Measurements from ENCODE around the gene INO80E.
"Not testable (repeated sequence)": the region's sequence is repeated elsewhere in the genome, so short reads cannot be mapped to it uniquely, and the experiment has no call there.

- TF ChIP-seq CTCF (IDR thresholded peaks at IDR 0.05); SIN3A (IDR thresholded peaks at IDR 0.05; ENCODE audit: borderline replicate concordance, insufficient read depth, low read depth, low read length); REST (IDR thresholded peaks at IDR 0.05; ENCODE audit: insufficient read depth in 1 of 2, low read depth in 2 of 2, low read length in 1 of 2); POLR2AphosphoS5 (IDR thresholded peaks at IDR 0.05; ENCODE audit: low read depth, low read length); TCF7L2 (IDR thresholded peaks at IDR 0.05; ENCODE audit: low read depth, low read length): not testable (repeated sequence)
These were observed 16.6 kb downstream of the INO80E start for GRCh38 chr16:30012598-30012997.
